ENCODE measurements around the gene CDKAL1.

Gene CDKAL1

DNA sequence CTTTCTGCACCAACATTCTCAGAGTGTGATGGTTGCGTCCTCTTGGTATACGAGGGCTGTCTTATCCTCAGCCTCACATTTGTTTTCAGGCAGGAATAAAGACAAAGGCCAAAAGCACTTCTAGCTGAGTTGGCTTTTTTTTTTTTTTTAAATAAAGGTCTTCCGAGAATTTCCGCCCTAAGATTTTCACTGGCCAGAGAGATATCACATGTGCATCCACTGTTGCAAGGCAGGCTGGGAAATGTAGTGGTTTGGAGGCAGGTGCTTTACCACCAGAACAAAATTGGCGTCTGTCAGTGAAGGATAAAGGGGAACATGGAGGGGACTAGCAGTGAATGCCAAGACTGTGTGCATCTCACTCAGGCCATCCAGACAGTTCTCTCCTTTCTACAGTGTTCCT, 724.4 kb downstream of the CDKAL1 start:
- no peaks in the 10 kb centered on the region for H3K36me3 ChIP-seq (ENCODE audit: control insufficient read depth, insufficient read depth, low read length)
- no peak overlapping the region for H3K4me3 ChIP-seq (replicated peaks; ENCODE audit: low read depth, low read length)
- no peak for DNase-seq (ENCODE audit: extremely low read depth, insufficient read length)
- H3K27me3 ChIP-seq (replicated peaks; ENCODE audit: control insufficient read depth, insufficient read depth, low read length) = no peaks in the 10 kb centered on the region
- TF ChIP-seq, protein P1, sequence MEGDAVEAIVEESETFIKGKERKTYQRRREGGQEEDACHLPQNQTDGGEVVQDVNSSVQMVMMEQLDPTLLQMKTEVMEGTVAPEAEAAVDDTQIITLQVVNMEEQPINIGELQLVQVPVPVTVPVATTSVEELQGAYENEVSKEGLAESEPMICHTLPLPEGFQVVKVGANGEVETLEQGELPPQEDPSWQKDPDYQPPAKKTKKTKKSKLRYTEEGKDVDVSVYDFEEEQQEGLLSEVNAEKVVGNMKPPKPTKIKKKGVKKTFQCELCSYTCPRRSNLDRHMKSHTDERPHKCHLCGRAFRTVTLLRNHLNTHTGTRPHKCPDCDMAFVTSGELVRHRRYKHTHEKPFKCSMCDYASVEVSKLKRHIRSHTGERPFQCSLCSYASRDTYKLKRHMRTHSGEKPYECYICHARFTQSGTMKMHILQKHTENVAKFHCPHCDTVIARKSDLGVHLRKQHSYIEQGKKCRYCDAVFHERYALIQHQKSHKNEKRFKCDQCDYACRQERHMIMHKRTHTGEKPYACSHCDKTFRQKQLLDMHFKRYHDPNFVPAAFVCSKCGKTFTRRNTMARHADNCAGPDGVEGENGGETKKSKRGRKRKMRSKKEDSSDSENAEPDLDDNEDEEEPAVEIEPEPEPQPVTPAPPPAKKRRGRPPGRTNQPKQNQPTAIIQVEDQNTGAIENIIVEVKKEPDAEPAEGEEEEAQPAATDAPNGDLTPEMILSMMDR (IDR thresholded peaks at IDR 0.05; ENCODE audit: insufficient read depth, low read length, poor library complexity, severe bottlenecking) = no peak

DNA sequence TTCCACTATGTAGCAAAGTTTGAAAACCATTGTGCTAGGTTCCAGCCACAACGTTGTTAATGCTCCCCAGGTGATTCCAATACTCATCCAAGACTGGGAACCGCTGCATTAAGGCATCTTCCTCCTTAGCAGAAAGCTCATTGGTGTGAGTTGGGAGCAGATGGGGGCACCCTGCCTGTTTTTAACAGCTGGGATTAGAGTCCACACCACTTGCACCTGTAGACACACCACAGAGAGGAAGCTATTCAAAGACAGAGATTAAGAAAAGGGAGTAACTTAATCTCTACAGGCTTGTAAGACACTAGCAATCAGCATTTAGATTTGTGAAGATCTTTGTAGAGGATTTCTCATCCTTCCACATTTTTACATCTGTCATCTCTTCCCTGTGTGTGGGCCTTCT, 725.4 kb downstream of the CDKAL1 start:
- TF ChIP-seq, protein P1 (IDR thresholded peaks at IDR 0.05; ENCODE audit: insufficient read depth, low read length, poor library complexity, severe bottlenecking) = no peak
- H3K36me3 ChIP-seq (ENCODE audit: control insufficient read depth, insufficient read depth, low read length) = no peaks in the 10 kb centered on the region
- no peaks in the 10 kb centered on the region for H3K27me3 ChIP-seq (replicated peaks; ENCODE audit: control insufficient read depth, insufficient read depth, low read length)
- DNase-seq (ENCODE audit: extremely low read depth, insufficient read length) = no peak
- no peak overlapping the region for H3K4me3 ChIP-seq (replicated peaks; ENCODE audit: low read depth, low read length)

DNA sequence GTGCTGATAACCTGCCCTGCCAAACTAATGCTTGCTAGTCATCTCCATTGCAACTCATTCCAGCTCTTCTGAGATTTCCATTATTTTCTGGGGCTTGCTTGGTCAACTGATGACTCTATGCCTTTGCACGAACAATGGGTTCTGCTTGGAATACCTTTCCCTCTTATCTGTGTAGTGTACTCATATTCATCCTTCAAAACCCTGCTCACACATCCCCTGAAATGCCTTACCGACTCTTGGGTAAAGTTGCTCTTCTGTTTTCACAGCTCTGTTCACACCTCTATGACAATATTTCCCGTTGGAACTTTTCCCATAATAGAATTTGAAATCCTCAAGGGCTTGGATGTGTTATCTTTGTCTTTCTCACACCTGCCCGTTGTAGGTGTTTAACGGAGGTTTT, 728.2 kb downstream of the CDKAL1 start:
- TF ChIP-seq, protein P1 (IDR thresholded peaks at IDR 0.05; ENCODE audit: insufficient read depth, low read length, poor library complexity, severe bottlenecking) = no peak
- H3K4me3 ChIP-seq (replicated peaks; ENCODE audit: low read depth, low read length) = no peak overlapping the region
- DNase-seq (ENCODE audit: extremely low read depth, insufficient read length) = no peak
- no peaks in the 10 kb centered on the region for H3K27me3 ChIP-seq (replicated peaks; ENCODE audit: control insufficient read depth, insufficient read depth, low read length)
- H3K36me3 ChIP-seq (ENCODE audit: control insufficient read depth, insufficient read depth, low read length) = no peaks in the 10 kb centered on the region

GRCh38 chr6:21263531-21264287, 729.5 kb downstream of the CDKAL1 start:
- TF ChIP-seq, protein P1 (IDR thresholded peaks at IDR 0.05; ENCODE audit: insufficient read depth, low read length, poor library complexity, severe bottlenecking) = no peak
- Histone ChIP-seq H3K27me3 (replicated peaks; ENCODE audit: control insufficient read depth, insufficient read depth, low read length) (no peaks in the 10 kb centered on the region), H3K36me3 (ENCODE audit: control insufficient read depth, insufficient read depth, low read length) (no peaks in the 10 kb centered on the region), H3K4me3 (replicated peaks; ENCODE audit: low read depth, low read length) (no peak overlapping the region; the same call in 1 of the 2 replicates)
- no peak for DNase-seq (ENCODE audit: extremely low read depth, insufficient read length)

DNA sequence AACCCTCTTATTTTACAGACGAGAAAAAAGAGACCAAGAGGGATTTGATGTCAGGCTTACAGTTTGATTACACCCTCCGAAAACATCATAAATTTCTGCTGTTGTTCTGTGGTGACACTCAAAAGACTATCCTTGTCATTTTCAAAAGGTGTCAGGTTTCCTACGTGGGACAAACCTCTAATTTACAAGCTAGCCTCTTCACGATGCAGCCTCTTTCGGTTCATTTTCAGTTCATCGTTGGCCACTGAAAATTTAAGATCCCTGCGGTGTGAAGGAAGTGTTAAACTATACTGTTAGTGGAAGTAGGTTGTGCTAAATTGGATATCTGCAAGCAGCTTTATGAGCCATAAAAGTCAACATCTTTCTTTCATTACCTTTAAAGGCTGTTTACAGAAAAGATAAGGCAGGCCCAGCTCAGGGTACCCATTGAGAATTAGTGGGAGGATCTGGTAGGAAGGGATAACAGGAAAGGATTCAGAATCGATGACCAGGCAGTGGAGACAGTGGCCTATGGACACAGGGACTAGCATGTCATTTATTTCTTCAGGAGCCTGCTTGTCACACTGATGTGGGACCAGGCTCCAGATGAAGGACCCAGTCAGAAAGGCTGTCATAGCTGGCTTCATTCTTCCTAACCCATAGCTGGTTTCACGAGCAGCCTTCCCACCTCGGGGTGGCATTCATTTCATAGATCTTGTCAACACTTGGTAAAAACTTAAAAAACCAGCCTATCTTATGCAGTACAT, 730.2 kb downstream of the CDKAL1 start:
- peak overlapping the region; percentile 1; the same call in 1 of the 2 replicates for H3K4me3 ChIP-seq (replicated peaks; ENCODE audit: low read depth, low read length)
- no peaks in the 10 kb centered on the region for H3K27me3 ChIP-seq (replicated peaks; ENCODE audit: control insufficient read depth, insufficient read depth, low read length)
- no peaks in the 10 kb centered on the region for H3K36me3 ChIP-seq (ENCODE audit: control insufficient read depth, insufficient read depth, low read length)
- DNase-seq (ENCODE audit: extremely low read depth, insufficient read length) = no peak
- TF ChIP-seq, protein P1 (IDR thresholded peaks at IDR 0.05; ENCODE audit: insufficient read depth, low read length, poor library complexity, severe bottlenecking) = no peak
